Stimulated activated naive CD8-positive, alpha-beta T cell treated with anti-CD3 and anti-CD28 coated beads, Interleukin-15, amount 100 ng/mL, for 72 hours (primary cell): ENCODE data around the gene TANC1.

Experiments used
- ATAC-seq: fragments of 150-1000 bp; cut with Tn5 transposase; 2 replicates; pipeline ENCODE4 v1.10.0; 2021; ENCODE audit warnings: mild to moderate bottlenecking, moderate library complexity
- DNase-seq, 2 donors: peaks; one replicate each; pipeline ENCODE4 v3.0.0; 2021 to 2022
- H3K27ac Mint-ChIP-seq, 2 donors: one replicate each; pipeline ENCODE4 v1.8.0; 2022; ENCODE audit warnings: mild to moderate bottlenecking in 2 of 2, mixed read lengths in 2 of 2, moderate library complexity in 2 of 2
- H3K27me3 Mint-ChIP-seq: one replicate; pipeline ENCODE4 v1.8.0; 2022; ENCODE audit warnings: mixed read lengths
- H3K4me1 Mint-ChIP-seq: one replicate; pipeline ENCODE4 v1.8.0; 2022; ENCODE audit warnings: mild to moderate bottlenecking, mixed read lengths
- H3K4me3 Mint-ChIP-seq, 2 donors: one replicate each; pipeline ENCODE4 v1.8.0; 2022; ENCODE audit warnings: mild to moderate bottlenecking in 2 of 2, mixed read lengths in 2 of 2, moderate library complexity in 1 of 2
- H3K9me3 Mint-ChIP-seq, 2 donors: one replicate each; pipeline ENCODE4 v1.8.0; 2022; ENCODE audit warnings: mixed read lengths in 2 of 2

Gene TANC1

GRCh38 chr2:159206736-159207380 lies 238.4 kb downstream of the TANC1 start:
- Mint-ChIP-seq H3K4me1 (peaks cover 33% of the 10 kb centered on the region), H3K27ac (no peak overlapping the region), H3K9me3 (no peaks in the 10 kb centered on the region), H3K27me3 (no peaks in the 10 kb centered on the region), H3K4me3 (no peak overlapping the region)
- DNase-seq (no peak), ATAC-seq (no peak)

GRCh38 chr2:159208438-159208837 lies 240.0 kb downstream of the TANC1 start:
- no peak overlapping the region for H3K27ac Mint-ChIP-seq
- no peak overlapping the region for H3K4me3 Mint-ChIP-seq
- DNase-seq (no peak), ATAC-seq (no peak)
- peaks cover 33% of the 10 kb centered on the region for H3K4me1 Mint-ChIP-seq
- H3K9me3 Mint-ChIP-seq, result no peaks in the 10 kb centered on the region
- H3K27me3 Mint-ChIP-seq, result no peaks in the 10 kb centered on the region

- H3K9me3 Mint-ChIP-seq, result no peaks in the 10 kb centered on the region
- peak; percentile 22 to 32 for DNase-seq
Measured at GRCh38 chr2:159209341-159210306, 241.2 kb downstream of the TANC1 start.

GRCh38 chr2:159211447-159212396 lies 243.3 kb downstream of the TANC1 start:
- peaks cover 33% of the 10 kb centered on the region for H3K4me1 Mint-ChIP-seq
- DNase-seq (no peak), ATAC-seq (no peak)
- no peaks in the 10 kb centered on the region for H3K27me3 Mint-ChIP-seq
- H3K4me3 Mint-ChIP-seq, result no peak overlapping the region
- H3K9me3 Mint-ChIP-seq, result no peaks in the 10 kb centered on the region
- no peak overlapping the region for H3K27ac Mint-ChIP-seq

More at GRCh38 chr2:159209341-159210306, 241.2 kb downstream of the TANC1 start:
- Mint-ChIP-seq H3K27me3 (no peaks in the 10 kb centered on the region), H3K4me3 (peak overlapping the region; percentile 37 to 71), H3K27ac (peak overlapping the region in 1 of 2 donors; percentile 54), H3K4me1 (peaks cover 33% of the 10 kb centered on the region)
- peak; percentile 91 for ATAC-seq

- Mint-ChIP-seq H3K4me3 (no peak overlapping the region), H3K27me3 (no peaks in the 10 kb centered on the region), H3K4me1 (peaks cover 33% of the 10 kb centered on the region), H3K27ac (no peak overlapping the region), H3K9me3 (no peaks in the 10 kb centered on the region)
- ATAC-seq (no peak), DNase-seq (no peak)
Measured at GRCh38 chr2:159213296-159213695, 244.9 kb downstream of the TANC1 start.

GRCh38 chr2:159214325-159214865 lies 246.0 kb downstream of the TANC1 start:
- H3K27ac Mint-ChIP-seq, result no peak overlapping the region
- no peaks in the 10 kb centered on the region for H3K9me3 Mint-ChIP-seq
- H3K27me3 Mint-ChIP-seq, result no peaks in the 10 kb centered on the region
- peaks cover 28% of the 10 kb centered on the region for H3K4me1 Mint-ChIP-seq
- H3K4me3 Mint-ChIP-seq, result no peak overlapping the region
- no peak for DNase-seq
- ATAC-seq, result no peak

GRCh38 chr2:159215116-159215515 lies 246.7 kb downstream of the TANC1 start:
- no peak overlapping the region for H3K4me3 Mint-ChIP-seq
- ATAC-seq (peak; percentile 31), DNase-seq (no peak)
- peaks cover 21% of the 10 kb centered on the region for H3K4me1 Mint-ChIP-seq
- no peaks in the 10 kb centered on the region for H3K9me3 Mint-ChIP-seq
- H3K27me3 Mint-ChIP-seq, result no peaks in the 10 kb centered on the region
- peak overlapping the region in 1 of 2 donors; percentile 28 for H3K27ac Mint-ChIP-seq

- no peak overlapping the region for H3K4me3 Mint-ChIP-seq
- no peaks in the 10 kb centered on the region for H3K27me3 Mint-ChIP-seq
Measured at GRCh38 chr2:159217676-159218075, 249.2 kb downstream of the TANC1 start.

GRCh38 chr2:159218389-159218788 lies 249.9 kb downstream of the TANC1 start:
- H3K27me3 Mint-ChIP-seq, result no peaks in the 10 kb centered on the region
- H3K9me3 Mint-ChIP-seq, result no peaks in the 10 kb centered on the region
- H3K27ac Mint-ChIP-seq, result no peak overlapping the region
- DNase-seq (no peak), ATAC-seq (no peak)
- H3K4me1 Mint-ChIP-seq, result no peaks in the 10 kb centered on the region
- no peak overlapping the region for H3K4me3 Mint-ChIP-seq

More at GRCh38 chr2:159217676-159218075, 249.2 kb downstream of the TANC1 start:
- Mint-ChIP-seq H3K9me3 (no peaks in the 10 kb centered on the region), H3K27ac (no peak overlapping the region), H3K4me1 (no peaks in the 10 kb centered on the region)
- no peak for DNase-seq
- no peak for ATAC-seq

GRCh38 chr2:159219394-159219998 lies 251.1 kb downstream of the TANC1 start:
- no peak for ATAC-seq

GRCh38 chr2:159224061-159224813 lies 255.8 kb downstream of the TANC1 start:
- Mint-ChIP-seq H3K9me3 (no peaks in the 10 kb centered on the region), H3K27ac (no peak overlapping the region), H3K4me1 (peaks cover 30% of the 10 kb centered on the region), H3K27me3 (no peaks in the 10 kb centered on the region), H3K4me3 (no peak overlapping the region)
- DNase-seq, result no peak
- ATAC-seq, result no peak

More at GRCh38 chr2:159219394-159219998, 251.1 kb downstream of the TANC1 start:
- H3K27me3 Mint-ChIP-seq, result no peaks in the 10 kb centered on the region
- DNase-seq, result no peak
- H3K4me3 Mint-ChIP-seq, result no peak overlapping the region
- no peak overlapping the region for H3K27ac Mint-ChIP-seq
- H3K9me3 Mint-ChIP-seq, result no peaks in the 10 kb centered on the region
- H3K4me1 Mint-ChIP-seq, result no peaks in the 10 kb centered on the region

GRCh38 chr2:159225025-159226016 lies 256.9 kb downstream of the TANC1 start:
- Mint-ChIP-seq H3K27ac (no peak overlapping the region), H3K27me3 (no peaks in the 10 kb centered on the region), H3K4me3 (no peak overlapping the region), H3K4me1 (peaks cover 39% of the 10 kb centered on the region), H3K9me3 (no peaks in the 10 kb centered on the region)
- ATAC-seq (no peak), DNase-seq (no peak)

- DNase-seq (peak; percentile 18 to 35), ATAC-seq (peak; percentile 91)
- no peak overlapping the region for H3K4me3 Mint-ChIP-seq
- peak overlapping the region in 1 of 2 donors; percentile 1 for H3K27ac Mint-ChIP-seq
- H3K4me1 Mint-ChIP-seq, result peaks cover 39% of the 10 kb centered on the region
- H3K27me3 Mint-ChIP-seq, result no peaks in the 10 kb centered on the region
- H3K9me3 Mint-ChIP-seq, result no peaks in the 10 kb centered on the region
Measured at GRCh38 chr2:159226059-159226461, 257.6 kb downstream of the TANC1 start.
